GM19238 (cell line): ENCODE data around the gene HRH2.

Experiments used
- DNase-seq: peaks from one replicate; pipeline ENCODE4 v3.0.0; 2011; ENCODE audit warnings: low spot score; ENCODE audit not compliant: insufficient read length

The HRH2 gene

DNA sequence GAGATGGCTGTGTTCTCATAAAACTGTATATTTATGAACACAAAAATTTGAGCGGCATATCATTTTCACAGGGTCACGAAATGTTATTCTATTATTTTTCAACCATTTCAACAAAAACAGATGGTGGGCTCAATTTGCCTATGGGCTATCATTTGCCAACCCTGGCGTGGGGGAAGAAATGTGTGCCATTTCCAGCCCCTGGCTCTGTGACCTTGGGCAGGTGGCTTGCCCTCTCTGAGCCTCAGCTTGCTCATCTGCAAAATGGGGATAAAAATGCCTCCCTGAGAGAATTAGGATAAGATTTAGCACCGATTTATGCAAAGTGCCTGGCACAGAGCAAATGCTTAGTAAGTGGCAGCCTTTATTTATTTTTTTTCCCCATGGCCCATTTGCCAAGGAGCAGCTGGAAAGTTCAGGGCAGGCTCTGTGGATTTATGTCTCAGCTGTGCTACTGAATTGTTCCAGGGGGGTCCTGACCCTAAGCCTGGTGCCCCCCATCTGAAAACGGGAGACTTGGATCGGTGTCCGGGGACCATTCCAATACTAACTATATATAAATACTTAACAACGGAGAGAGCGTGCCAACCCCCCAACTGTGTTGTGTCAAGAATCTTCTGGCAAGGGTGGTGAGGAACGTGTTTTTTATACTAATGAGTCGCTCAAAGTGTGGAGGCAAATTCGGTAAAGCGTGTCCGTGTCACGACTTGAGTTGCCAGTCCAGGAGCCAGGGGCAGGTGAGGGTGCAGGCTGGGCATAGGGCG lies 34.5 kb downstream of the HRH2 start:
- no peak for DNase-seq

DNA sequence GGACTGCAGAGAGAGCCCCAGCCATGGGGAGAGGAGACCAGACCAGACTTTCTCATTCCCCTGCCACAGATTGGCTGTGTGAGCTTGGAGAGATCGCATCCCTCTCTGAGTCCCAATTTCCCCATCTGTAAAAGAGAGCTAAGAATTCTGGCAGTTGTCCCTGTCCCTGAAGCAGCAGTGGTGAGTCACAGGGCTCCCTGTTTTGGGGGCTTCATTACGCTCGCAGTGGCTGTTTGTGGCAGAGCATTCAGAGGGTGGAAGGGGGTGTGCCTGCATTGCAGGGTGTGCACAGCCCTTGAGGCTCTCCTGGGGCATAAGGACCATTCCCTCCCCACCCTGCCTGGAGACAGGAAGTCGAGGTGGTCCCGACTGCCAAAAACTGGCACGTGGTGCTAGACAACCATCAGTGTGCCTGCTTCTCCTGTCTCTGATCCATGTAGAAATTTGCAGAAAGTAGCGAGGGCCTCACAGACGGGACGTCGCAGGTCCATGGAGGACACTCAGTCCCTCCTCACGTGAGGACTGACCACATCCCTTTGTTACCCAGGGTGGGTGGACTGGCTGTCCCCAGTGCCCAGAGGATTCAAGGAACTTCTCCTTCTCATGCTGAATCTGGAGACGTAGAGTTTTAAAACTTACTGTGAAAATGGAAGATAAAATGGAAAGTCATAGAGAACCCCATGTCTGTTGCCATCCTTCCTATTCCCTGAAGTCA lies 35.3 kb downstream of the HRH2 start:
- no peak for DNase-seq

DNA sequence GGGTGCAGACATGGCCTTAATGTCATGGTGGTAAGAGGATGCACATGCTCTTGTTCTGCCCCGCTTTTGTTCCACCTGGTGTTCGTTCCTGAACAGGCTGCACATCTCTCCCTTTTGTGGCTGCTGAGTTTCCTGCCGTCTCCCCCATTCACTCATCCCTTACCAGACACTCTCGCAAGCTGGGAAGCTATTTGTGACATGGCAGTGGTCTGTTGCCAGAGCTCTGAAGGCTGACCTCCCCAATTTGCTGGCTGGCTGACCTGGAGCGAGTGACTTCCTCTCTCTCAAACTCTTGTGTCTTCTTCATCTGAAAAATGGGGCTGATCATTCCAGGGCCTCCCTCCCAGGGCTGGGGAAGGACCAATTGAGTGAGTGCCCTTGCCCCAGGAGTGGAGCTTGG lies 35.9 kb downstream of the HRH2 start:
- DNase-seq = no peak

DNA sequence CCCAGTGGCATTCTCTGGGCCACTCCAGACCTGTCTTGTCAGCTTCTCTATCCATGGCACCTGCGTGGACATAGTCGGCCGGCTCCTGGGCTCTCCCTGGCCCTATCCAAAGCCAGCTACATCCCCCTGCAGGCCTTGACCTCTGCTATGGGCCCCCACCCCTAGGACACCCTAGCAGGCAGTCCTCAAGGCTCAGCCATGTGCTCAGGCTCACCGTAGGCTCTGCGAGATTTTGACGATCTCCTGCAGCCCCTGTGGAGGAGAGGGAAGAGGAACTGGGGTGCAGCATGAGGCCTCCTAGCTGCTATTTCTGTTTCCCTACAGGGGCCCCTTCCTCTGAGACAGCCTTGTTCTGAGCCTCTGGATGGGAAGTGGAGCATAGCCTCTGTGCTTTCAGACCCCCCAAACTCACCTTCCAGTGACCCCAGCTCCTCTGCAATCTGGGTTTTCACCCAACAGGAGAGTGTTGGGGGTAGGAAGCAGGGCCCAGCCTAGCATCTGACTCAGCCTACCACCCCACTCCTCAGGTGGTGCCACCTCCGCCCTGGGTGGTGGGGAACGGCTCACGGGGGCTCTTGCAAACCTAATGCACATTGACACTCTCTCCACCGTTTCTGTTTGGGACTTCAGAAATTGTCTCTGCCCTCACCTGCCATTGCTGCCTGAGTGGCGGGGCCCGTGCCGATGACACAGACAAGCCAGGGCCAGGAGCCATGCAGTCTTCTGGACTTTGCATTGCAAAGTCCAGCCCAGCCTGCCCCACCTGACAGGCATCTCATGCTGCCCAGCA lies 36.7 kb downstream of the HRH2 start:
- DNase-seq = no peak

DNA sequence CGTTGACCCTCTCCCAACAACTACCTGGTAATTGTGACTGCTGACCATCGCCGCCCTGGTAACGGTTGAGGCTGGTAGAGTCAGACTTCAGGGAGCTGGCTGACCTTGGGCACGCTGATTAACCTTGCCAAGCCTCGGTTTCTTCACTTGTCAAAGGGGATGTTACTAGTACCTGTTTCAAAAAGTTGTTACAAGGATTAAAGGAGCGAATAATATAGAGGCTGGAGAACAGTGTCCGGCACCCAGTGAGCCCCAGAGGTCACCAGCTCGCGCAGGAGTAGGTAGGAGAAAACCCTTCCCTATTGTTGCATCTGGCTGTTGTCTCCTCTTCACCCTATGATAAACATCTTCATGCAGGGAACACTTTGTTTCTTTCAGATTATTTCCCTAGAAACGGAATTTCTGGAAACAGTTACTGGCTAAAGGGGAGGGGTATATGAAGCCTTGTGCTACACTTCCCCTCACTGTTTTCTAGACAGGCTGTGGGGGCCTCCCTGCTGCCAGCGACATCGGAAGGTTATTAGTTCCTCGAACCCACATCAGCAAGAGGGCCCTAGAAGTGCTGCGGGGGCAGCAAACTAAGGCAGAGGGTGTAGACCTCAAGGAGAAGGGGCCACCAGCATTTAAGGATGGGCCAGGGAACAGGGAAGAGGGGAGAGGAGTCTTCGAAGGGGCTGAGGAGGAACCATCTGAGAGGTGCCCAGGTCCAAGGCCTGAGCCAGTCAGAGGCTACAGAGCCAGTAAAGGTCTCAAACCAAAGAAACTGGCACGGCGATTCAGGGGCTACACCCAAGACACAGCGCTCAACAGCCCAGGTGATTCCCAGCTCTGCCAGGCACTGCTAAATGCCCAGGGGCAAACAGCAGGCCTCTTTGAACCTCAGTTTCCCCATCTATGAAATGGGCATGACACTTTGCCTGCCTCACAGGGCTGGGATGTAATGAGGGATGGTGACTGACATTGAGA lies 37.6 kb downstream of the HRH2 start:
- DNase-seq = no peak

DNA sequence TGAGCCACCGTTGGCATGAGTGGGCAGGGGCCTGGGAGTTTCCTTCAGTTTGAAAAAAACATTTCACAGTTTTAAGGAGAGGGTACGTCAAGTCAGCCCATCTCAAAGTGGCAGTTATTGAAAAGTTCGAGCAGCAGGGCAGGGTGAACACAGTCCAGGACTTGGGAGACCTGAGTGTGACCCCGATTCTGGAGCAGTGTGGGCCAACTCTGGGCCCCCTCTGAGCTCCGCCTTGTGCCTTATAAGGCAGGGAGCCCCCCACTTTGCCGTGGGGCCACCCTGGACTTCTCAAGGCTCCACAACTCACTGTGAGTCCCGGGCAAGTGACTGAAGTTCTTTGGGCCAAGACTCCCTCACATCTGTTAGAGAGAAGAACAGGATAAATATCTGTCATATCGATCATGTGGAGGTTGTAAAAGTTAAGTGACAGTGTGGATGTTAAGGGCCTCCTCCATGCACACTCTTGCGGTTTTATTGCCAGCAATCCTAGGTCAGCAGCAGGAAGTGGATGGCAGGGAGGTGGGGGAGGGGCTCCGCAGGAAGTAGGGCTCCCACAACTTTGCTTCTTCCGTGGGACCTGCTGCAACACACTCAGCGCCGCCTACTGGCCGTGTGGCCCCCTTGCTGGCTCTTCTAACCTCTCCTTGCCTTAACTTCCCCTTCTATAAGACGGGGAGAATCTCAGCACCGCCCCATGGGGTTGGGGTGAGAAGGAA lies 38.4 kb downstream of the HRH2 start:
- DNase-seq = no peak

DNA sequence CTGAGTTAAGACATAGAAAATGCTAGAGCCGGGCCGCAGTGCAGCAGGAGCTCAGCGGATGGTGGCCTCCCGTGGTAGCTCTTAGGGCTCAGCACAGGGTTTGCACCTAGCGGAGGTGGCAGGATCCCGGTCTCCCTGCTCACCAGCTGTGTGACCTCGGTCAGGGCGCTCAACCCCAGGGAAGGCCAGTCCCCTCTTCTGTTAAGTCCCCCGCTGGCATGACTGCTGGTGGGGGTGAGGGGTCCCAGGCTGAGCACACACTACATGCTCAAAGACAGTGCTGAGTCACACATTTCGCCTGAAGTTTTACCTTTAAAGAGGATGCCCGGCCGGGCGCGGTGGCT lies 39.0 kb downstream of the HRH2 start:
- no peak for DNase-seq

DNA sequence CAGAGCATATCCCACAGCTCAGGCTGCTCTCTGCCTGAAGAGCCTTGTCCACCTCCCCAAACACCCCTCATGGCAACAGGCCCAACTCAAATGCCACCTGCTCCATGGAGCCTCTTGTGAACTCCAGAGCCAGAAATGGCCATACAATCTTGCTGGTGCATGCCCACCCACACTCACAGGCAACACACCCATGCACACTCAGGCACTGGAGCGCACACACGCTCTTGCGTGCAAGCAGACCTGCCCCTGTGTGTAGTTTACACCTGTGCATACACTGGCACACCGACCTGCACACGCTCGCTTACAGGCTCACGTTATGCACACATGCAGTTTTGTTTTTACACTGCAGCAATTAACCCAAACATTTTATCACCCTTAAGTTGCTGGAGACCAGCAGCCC lies 40.0 kb downstream of the HRH2 start:
- no peak for DNase-seq

DNA sequence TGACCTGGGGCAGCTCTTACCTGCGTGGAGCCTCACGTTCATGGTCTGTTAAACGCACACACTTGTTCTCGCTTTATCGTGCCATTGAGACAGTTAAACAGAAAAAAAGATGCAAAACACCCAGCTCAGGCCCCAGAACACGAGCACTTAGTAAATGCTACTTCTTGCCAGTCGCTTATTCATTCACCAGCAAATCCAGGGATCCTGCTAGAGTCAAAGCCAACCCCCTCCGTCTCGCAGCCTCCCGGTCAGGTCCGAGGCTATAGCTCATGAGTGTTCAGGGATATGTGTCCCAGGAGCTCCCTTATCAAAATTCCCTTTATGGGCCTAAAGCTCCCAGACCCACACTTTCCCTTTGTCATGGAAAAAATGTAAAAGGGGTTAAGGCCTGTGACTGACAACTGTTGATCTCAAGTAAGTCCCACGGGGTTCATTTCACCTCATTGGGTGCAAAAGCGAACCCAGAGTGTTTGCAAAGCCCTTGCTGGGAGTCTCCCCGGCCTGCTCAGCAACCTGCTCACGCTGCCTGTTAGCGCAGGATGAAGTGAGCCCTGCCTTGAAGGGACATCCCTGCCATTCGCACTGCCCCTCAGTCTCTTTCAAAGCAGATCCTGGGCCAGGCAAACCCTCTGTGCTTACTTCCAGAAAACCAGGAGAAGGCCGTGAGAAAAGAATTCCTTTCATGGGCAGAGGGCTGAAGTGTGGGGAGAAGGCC lies 40.7 kb downstream of the HRH2 start:
- no peak for DNase-seq

DNA sequence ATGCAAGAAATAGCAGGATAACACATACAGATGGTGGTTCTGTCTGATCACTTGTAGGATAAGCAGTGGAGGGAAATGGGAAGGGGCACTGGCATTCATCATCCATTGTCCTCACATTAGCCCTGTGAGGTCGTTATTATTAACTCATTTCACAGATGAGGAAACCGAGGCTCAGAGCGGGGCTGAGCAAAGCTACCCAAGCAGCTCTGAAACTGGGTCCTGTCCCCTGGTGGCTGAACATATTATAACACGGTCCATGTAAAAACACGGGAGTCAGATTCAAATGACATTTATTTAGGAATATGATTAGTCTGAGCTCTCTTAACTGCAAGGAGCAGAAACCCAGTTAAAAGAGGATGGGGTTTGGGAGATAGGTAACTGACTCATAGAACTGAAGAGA lies 43.1 kb downstream of the HRH2 start:
- no peak for DNase-seq

DNA sequence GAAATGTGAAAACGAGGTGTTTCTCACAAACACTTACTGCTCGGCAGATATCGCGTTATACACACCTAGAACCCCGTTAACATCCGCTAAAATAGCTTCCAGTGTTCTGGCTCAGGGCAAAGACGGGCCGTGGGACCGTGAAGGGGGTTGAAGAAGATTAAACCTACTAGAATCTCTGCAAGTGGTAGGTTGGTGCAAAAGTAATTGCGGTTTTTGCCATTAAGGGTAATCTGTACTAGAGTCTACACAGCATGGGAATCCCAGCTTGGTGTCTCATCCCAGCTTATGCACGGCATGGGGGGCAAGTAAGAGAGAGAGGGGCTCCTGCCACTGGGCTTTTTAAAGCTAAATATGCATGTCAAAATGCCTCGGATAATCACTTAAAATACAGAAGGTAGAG lies 43.9 kb downstream of the HRH2 start:
- DNase-seq = no peak

DNA sequence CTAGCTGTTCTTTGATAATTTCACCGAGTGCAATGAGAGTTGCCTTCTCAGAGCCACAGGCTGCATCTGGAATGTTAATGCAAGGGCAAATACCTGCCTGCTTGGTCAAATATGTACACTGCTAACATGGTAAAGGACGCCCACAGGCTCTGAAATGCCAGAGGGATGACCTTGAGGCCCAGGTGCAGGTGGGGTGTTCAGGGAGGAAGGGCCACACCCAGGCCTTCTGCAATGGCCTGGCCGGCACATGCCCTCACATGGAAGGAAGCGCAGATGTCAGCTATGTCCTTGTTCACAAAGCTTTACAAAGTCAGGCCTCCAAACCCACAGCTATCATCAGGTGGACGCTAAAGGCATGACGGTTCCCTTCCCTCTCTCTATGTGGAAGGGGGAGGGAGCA lies 48.6 kb downstream of the HRH2 start:
- no peak for DNase-seq

DNA sequence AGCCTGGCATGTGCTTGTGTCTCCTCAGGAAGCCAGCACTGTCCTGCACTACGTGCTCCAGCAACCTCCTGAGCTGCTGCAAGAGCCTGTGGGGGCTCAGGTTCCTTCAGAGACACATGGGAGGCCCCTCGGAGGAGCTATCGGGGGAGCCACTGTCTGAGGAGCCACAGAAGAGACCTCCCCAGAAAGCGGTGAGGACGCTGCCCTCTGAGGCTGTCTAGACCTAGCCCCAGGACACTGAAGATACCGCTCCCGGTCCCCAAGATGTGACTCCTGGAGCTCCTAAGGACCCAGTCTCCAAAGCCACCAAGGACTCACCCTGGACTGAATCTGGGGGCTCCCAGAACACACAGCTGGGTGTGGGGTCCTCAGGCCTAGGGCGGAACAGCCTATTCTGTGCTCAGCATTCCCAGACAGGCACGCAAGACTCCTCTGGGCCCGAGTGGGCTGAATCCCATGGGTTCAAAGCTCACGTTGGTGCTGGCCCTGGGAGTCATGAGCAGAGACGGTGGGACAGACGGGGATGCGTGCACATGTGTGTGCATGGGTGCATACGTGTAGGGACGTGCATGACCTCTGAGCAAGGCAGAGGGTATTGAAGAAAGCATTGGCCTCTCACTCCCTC lies 50.0 kb downstream of the HRH2 start:
- no peak for DNase-seq

DNA sequence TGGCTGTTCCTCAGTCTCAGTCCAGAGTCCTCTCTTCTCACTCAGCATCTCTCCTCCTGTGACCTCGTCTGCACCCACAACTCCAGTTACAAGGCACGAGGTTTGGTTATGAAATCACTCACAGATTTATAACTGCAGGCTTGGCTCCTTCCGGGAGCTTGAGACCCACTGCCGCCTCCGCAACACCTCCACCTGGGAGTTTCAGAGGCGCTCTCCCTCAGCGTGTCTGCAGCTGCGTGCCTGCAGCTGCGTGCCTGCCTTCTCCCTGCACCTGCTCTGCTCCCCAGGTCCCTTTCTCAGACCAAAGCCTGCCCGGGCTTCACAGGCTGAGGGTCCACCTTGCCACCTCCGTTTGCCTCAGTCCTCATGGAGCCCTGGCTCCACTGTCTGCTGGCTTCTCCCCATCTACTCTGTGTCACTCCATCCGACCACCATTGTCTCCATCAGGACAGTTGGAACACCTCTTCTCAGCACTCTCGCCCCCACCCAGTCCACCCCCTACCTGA lies 51.5 kb downstream of the HRH2 start:
- DNase-seq = no peak

DNA sequence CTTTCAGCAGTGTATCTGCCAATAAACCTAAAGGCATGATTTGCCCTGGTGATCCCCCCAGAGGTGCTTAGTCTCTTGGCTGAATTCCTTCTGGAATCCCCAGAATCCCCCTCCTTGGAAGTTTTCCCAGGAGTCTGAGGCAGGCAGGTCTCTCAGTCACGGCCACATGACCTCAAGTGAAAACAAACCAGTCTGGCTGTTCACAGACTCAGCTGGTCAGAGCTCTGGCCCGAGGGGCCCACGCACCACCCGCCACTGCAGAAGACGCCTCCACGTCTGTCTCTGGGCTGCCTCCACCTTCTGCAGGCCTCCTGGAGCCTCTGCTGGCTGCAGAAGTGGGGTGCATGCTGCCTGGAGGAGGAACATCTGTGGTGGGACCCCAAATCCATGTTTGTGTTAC lies 52.5 kb downstream of the HRH2 start:
- DNase-seq = no peak

DNA sequence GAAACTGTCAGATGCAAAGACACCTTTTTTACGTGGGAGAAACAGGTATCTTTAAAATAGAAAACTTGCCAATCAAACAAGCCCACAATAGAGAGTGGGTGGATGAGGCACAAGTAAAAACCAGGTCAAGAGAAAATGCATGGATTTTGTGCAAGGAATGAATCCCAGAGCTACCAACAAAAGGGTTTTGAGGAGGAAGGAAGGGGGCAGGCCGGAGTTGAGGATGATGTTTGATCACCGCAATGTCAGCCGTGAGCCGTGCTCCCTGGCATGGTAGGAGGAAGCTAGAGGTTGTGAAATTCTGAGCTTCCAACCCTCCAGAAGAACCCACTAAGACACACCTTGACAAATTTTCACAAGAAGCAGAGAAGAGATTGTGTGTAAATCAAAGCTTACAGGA lies 53.2 kb downstream of the HRH2 start:
- no peak for DNase-seq

DNA sequence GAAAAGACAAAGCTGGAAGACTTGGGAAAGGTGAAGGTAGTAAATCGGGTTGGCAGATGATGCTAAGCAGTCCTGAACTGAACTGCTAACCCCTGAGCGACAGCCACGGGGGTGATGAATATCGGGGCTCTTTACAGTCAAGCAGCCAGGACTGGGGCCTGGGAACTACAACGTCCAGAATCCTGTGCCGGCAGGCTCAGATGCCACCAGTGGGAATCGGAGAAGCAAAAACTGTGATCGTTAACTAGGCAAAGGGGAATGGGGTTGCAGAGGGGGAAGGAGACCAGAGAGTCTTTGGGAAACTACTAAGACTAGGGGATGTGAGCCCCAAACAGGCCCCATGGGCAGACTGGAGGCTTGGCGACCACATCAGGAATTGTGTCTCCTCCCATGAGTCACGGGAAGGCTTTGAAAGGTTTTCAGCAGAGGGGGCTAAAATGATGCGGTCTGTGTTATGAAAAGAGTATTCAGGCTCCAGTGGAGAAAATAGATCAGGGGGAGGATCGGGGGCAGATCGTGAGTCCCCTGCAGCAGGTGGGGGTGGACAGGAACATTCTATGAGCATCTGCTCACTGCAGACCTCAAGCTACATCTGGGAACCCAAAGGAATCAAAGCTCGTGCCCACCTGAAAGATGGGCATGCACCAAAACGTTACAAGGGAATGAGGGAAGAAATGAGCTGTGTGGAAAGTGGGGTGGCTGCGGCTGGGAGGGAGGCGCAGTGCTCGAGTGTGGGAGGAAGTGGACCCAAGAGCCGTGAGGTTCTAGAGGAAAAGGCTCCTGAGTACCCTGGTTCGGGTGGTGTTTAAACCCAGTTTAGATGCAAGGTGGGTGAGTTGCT lies 53.8 kb downstream of the HRH2 start:
- DNase-seq = no peak

DNA sequence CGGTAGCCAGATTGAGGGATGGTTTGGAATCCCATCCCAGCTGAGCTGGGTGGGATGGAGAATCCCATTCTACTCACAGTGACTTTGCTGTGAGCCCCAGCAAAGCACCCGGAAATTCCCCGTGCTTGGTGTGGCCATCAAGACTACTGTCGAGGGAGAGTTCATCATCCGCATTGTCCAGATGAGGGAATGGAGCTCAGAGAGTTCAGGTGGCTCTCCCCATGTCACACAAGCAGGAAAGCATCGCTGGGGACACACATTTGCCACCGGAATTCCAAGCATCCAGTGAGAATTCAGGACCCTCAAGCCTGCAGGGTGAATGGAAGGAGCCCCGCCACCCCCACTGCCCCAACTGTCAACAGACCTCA lies 54.4 kb downstream of the HRH2 start:
- DNase-seq = no peak

DNA sequence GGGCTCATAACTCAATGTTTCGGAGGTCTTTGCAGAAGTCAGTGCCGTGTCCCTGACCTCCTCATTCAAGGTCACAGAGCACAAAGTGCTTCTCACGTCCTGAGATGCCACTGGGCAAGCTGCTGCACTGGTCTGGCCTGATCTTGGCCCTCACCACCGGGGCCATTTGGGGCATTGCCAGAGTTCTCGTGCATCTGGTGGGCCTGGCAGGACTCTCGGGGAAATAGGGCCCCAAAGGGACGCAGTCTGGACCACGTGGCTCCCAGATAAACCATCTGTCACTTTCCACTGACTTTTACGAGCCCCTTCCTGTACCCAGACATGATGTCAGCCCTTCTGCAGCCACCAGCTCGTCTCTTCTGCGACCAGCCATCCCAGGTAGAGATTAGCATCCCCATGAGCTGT lies 54.8 kb downstream of the HRH2 start:
- no peak for DNase-seq
